HepG2 (cell line): ENCODE data around the gene CFL1. TPM values are rescaled to one million over a fixed set of nuclear protein-coding genes. Genes with fewer than 3 reads are reported as not detected.

Experiments
- AGO1 ChIP-seq: fragments of 200-400 bp; formaldehyde crosslinking; IDR thresholded peaks from 2 replicates; pipeline ENCODE4 v1.6.1; 2017; ENCODE audit warnings: mild to moderate bottlenecking, low read depth, low read length, moderate library complexity; ENCODE audit not compliant: poor library complexity, severe bottlenecking
- AGO2 ChIP-seq: fragments of 200-400 bp; formaldehyde crosslinking; optimal IDR thresholded peaks from 2 replicates; pipeline ENCODE3; 2017; ENCODE audit warnings: mild to moderate bottlenecking, low read depth, low read length, moderate library complexity
- CCAR2 ChIP-seq: fragments of 200-400 bp; formaldehyde crosslinking; optimal IDR thresholded peaks from 2 replicates; pipeline ENCODE3; 2018; ENCODE audit warnings: low read depth, mild to moderate bottlenecking, low read length, moderate library complexity
- CERS6 ChIP-seq: sonication (generic); formaldehyde crosslinking; IDR thresholded peaks from 2 replicates; pipeline ENCODE4 v1.5.0; 2020; ENCODE audit warnings: missing genetic modification reagents
- ELF3 ChIP-seq: IDR thresholded peaks from 2 replicates; pipeline ENCODE4 v1.6.1; 2016; ENCODE audit warnings: missing genetic modification reagents, missing compliant biosample characterization
- GATAD1 ChIP-seq: IDR thresholded peaks from 2 replicates; pipeline ENCODE4 v1.6.1; 2016; ENCODE audit warnings: missing genetic modification reagents, missing compliant biosample characterization
- HIC2 ChIP-seq: sonication (generic); formaldehyde crosslinking; IDR thresholded peaks from 2 replicates; pipeline ENCODE4 v1.9.0; 2022; ENCODE audit warnings: low read depth, missing genetic modification reagents
- KDM4B ChIP-seq: sonication (generic); formaldehyde crosslinking; IDR thresholded peaks from 2 replicates; pipeline ENCODE4 v1.4.0; 2020; ENCODE audit warnings: missing genetic modification reagents
- RAD21 ChIP-seq: fragments of 450-650 bp; formaldehyde crosslinking; IDR thresholded peaks from 2 replicates; pipeline ENCODE4 v1.5.0; 2020; ENCODE audit warnings: mild to moderate bottlenecking
- SAP130 ChIP-seq: IDR thresholded peaks from 2 replicates; pipeline ENCODE4 v1.6.1; 2016; ENCODE audit warnings: low read depth
- TAF15 ChIP-seq: fragments of 200-400 bp; formaldehyde crosslinking; IDR thresholded peaks from one replicate; pipeline ENCODE4 v1.6.1; 2018; ENCODE audit warnings: mild to moderate bottlenecking, low read depth, low read length; ENCODE audit not compliant: poor library complexity, severe bottlenecking
- THRA ChIP-seq: sonication (generic); formaldehyde crosslinking; IDR thresholded peaks from 2 replicates; pipeline ENCODE4 v1.4.0; 2020; ENCODE audit warnings: missing genetic modification reagents, borderline replicate concordance
- ZFP36L2 ChIP-seq: sonication (generic); formaldehyde crosslinking; IDR thresholded peaks from 2 replicates; pipeline ENCODE4 v1.4.0; 2020; ENCODE audit warnings: missing genetic modification reagents
- ZNF124 ChIP-seq: sonication (generic); formaldehyde crosslinking; IDR thresholded peaks from 2 replicates; pipeline ENCODE4 v1.4.0; 2020; ENCODE audit warnings: missing genetic modification reagents
- ZNF782 ChIP-seq: sonication (generic); formaldehyde crosslinking; IDR thresholded peaks from 2 replicates; pipeline ENCODE4 v1.4.0; 2020; ENCODE audit warnings: missing genetic modification reagents, mild to moderate bottlenecking, borderline replicate concordance
- polyA plus RNA-seq, 8 experiments: library from polyadenylated mRNA; depleted of rRNA in 3 of 8; stranded (reverse) in 7 of 8; unstranded in 1 of 8; fragments of >200 nt; fragmentation: Illumina TruSeq in 4 of 8; extraction: Trizol in 4 of 8; gene quantifications; 2 replicates each; pipeline versions ENCODE4 v1.2.1 to v1.2.3, GENCODE V29; 2011 to 2016; ENCODE audit warnings: low read depth in 4 of 8, missing spikeins in 1 of 8, mixed read lengths in 1 of 8; ENCODE audit not compliant: insufficient read depth in 1 of 8
- total RNA-seq, 5 experiments: library from RNA; depleted of rRNA; stranded (reverse); fragments of >200 nt; fragmentation: Illumina TruSeq; extraction: Trizol; gene quantifications; 2 replicates each; pipeline ENCODE4 v1.2.3, GENCODE V29; 2016; ENCODE audit warnings: low read depth in 1 of 5
- TF ChIP-seq, protein P1 (sequence below): sonication (generic); formaldehyde crosslinking; IDR thresholded peaks from 2 replicates; pipeline ENCODE4 v1.5.1; 2020; ENCODE audit warnings: mild to moderate bottlenecking, moderate library complexity, missing genetic modification reagents
- TF ChIP-seq, protein P2 (sequence below): sonication (generic); formaldehyde crosslinking; IDR thresholded peaks from 2 replicates; pipeline ENCODE4 v1.5.0; 2020; ENCODE audit warnings: mild to moderate bottlenecking, missing genetic modification reagents, borderline replicate concordance
- TF ChIP-seq, protein P3 (sequence below): sonication (generic); formaldehyde crosslinking; IDR thresholded peaks from 2 replicates; pipeline ENCODE4 v1.4.0; 2020; ENCODE audit warnings: missing genetic modification reagents

The CFL1 gene
- total and polyA plus RNA-seq, 2 of the 13 experiments (the other 11 are each of a cell fraction or from before 2014, with no cell fraction given), result 379 to 383 TPM

DNA sequence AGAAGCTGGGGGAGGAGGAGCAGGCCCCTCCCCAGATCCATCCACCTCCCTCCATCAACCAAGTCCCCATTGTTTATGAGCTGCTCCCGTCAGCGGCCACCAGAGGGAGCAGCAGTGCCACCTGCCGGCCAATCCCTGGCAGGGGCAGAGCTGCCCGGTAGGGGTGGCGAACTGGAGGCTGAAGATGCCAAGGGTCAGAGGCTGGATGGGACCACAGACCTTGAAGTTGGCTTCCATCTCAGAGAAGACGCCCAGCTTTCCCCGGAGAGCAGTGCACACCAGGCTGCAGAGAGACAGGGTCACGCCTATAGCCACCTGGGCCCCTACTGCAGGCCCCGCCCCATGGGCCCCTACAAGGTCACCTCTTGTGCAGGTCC lies 26.7 kb upstream of the CFL1 start (continued):
- TF ChIP-seq HIC2, result peak; percentile 83
- peak; percentile 66 for TF ChIP-seq SAP130 (CRISPR knock-in tag)
- TF ChIP-seq ELF3 (CRISPR knock-in tag), result peak; percentile 40; the same call in 1 of the 2 replicates
- TF ChIP-seq, protein P1, sequence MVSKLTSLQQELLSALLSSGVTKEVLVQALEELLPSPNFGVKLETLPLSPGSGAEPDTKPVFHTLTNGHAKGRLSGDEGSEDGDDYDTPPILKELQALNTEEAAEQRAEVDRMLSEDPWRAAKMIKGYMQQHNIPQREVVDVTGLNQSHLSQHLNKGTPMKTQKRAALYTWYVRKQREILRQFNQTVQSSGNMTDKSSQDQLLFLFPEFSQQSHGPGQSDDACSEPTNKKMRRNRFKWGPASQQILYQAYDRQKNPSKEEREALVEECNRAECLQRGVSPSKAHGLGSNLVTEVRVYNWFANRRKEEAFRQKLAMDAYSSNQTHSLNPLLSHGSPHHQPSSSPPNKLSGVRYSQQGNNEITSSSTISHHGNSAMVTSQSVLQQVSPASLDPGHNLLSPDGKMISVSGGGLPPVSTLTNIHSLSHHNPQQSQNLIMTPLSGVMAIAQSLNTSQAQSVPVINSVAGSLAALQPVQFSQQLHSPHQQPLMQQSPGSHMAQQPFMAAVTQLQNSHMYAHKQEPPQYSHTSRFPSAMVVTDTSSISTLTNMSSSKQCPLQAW (CRISPR knock-in tag), result peak; percentile 66; the same call in 1 of the 2 replicates
- no peak for TF ChIP-seq ZNF782
- TF ChIP-seq TAF15, result peak; percentile 42
- TF ChIP-seq ZFP36L2, result no peak
- peak; percentile 29 for TF ChIP-seq AGO1
- TF ChIP-seq GATAD1 (CRISPR knock-in tag), result peak; percentile 36; the same call in 1 of the 2 replicates
- TF ChIP-seq CCAR2, result no peak
- TF ChIP-seq, protein P2, sequence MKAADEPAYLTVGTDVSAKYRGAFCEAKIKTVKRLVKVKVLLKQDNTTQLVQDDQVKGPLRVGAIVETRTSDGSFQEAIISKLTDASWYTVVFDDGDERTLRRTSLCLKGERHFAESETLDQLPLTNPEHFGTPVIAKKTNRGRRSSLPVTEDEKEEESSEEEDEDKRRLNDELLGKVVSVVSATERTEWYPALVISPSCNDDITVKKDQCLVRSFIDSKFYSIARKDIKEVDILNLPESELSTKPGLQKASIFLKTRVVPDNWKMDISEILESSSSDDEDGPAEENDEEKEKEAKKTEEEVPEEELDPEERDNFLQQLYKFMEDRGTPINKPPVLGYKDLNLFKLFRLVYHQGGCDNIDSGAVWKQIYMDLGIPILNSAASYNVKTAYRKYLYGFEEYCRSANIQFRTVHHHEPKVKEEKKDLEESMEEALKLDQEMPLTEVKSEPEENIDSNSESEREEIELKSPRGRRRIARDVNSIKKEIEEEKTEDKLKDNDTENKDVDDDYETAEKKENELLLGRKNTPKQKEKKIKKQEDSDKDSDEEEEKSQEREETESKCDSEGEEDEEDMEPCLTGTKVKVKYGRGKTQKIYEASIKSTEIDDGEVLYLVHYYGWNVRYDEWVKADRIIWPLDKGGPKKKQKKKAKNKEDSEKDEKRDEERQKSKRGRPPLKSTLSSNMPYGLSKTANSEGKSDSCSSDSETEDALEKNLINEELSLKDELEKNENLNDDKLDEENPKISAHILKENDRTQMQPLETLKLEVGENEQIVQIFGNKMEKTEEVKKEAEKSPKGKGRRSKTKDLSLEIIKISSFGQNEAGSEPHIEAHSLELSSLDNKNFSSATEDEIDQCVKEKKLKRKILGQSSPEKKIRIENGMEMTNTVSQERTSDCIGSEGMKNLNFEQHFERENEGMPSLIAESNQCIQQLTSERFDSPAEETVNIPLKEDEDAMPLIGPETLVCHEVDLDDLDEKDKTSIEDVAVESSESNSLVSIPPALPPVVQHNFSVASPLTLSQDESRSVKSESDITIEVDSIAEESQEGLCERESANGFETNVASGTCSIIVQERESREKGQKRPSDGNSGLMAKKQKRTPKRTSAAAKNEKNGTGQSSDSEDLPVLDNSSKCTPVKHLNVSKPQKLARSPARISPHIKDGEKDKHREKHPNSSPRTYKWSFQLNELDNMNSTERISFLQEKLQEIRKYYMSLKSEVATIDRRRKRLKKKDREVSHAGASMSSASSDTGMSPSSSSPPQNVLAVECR (CRISPR knock-in tag), result peak; percentile 37; the same call in 1 of the 2 replicates
- TF ChIP-seq CERS6 (CRISPR knock-in tag), result no peak
- peak; percentile 56; the same call in 1 of the 2 replicates for TF ChIP-seq THRA (CRISPR knock-in tag)
- TF ChIP-seq ZNF124, result no peak
- TF ChIP-seq AGO2, result peak; percentile 24
- peak; percentile 95 for TF ChIP-seq RAD21 (CRISPR knock-in tag)
- TF ChIP-seq, protein P3, sequence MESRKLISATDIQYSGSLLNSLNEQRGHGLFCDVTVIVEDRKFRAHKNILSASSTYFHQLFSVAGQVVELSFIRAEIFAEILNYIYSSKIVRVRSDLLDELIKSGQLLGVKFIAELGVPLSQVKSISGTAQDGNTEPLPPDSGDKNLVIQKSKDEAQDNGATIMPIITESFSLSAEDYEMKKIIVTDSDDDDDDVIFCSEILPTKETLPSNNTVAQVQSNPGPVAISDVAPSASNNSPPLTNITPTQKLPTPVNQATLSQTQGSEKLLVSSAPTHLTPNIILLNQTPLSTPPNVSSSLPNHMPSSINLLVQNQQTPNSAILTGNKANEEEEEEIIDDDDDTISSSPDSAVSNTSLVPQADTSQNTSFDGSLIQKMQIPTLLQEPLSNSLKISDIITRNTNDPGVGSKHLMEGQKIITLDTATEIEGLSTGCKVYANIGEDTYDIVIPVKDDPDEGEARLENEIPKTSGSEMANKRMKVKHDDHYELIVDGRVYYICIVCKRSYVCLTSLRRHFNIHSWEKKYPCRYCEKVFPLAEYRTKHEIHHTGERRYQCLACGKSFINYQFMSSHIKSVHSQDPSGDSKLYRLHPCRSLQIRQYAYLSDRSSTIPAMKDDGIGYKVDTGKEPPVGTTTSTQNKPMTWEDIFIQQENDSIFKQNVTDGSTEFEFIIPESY, result peak; percentile 48; the same call in 1 of the 2 replicates
- TF ChIP-seq KDM4B (CRISPR knock-in tag), result peak; percentile 72; the same call in 1 of the 2 replicates
